IMR-90 (cell line): Measurements from ENCODE around the gene ST8SIA6.

Source experiments
- CTCF ChIP-seq: conservative IDR thresholded peaks from 2 replicates; pipeline ENCODE4 v1.5.1; 2012; ENCODE audit warnings: mild to moderate bottlenecking, low read depth, low read length, improper control_type of control experiment
- MAFK ChIP-seq: IDR thresholded peaks from 2 replicates; pipeline ENCODE4 v1.6.1; 2012; ENCODE audit warnings: low read depth, low read length, improper control_type of control experiment
- MXI1 ChIP-seq: IDR thresholded peaks from 2 replicates; pipeline ENCODE4 v1.6.1; 2012; ENCODE audit warnings: low read depth, mild to moderate bottlenecking, low read length, moderate library complexity, borderline replicate concordance
- POLR2A ChIP-seq: IDR thresholded peaks from 2 replicates; pipeline ENCODE4 v1.6.1; 2012; ENCODE audit warnings: mild to moderate bottlenecking, low read depth, low read length
- RFX5 ChIP-seq: IDR thresholded peaks from 2 replicates; pipeline ENCODE4 v1.8.0; 2012; ENCODE audit warnings: low read depth, mild to moderate bottlenecking, low read length, moderate library complexity
- USF2 ChIP-seq: fragments of 150-350 bp; IDR thresholded peaks from 2 replicates; pipeline ENCODE4 v1.6.1; 2017; ENCODE audit warnings: mild to moderate bottlenecking, antibody characterized with exemption, low read length, low read depth

GRCh38 chr10:17358461-17358860 lies 95.9 kb downstream of the ST8SIA6 start:
- TF ChIP-seq MXI1 (no peak), POLR2A (no peak), CTCF (no peak), RFX5 (no peak), MAFK (no peak), USF2 (no peak)
